RWPE1 (cell line): Measurements from ENCODE around the gene RNF169.
A peak's percentile ranks its signal among the peaks of the same experiment; 100 is the strongest.

ENCODE experiments used
- CTCF ChIA-PET: fragments of 350-600 bp; sonication (Branson Sonifier 250); formaldehyde crosslinking; extraction: SDS; loops from one replicate; lab custom pipeline; 2021; lab: Yijun Ruan, JAX
- POLR2A ChIA-PET: fragments of 400-600 bp; formaldehyde crosslinking; extraction: SDS; loops from one replicate; lab custom pipeline; 2020; ENCODE audit warnings: antibody characterized with exemption; ENCODE audit not compliant: low non-redundant PET; lab: Yijun Ruan, JAX
- DNase-seq: peaks from one replicate; pipeline ENCODE4 v3.0.0; 2012; ENCODE audit warnings: low spot score
- H3K27ac ChIP-seq: fragments of 450-650 bp; 2 replicates; pipeline ENCODE4 v1.5.1; 2017
- CTCF ChIP-seq: fragments of 450-650 bp; conservative IDR thresholded peaks from 2 replicates; pipeline ENCODE4 v1.5.1; 2017; ENCODE audit warnings: low read depth, mild to moderate bottlenecking

RNF169 gene

DNA sequence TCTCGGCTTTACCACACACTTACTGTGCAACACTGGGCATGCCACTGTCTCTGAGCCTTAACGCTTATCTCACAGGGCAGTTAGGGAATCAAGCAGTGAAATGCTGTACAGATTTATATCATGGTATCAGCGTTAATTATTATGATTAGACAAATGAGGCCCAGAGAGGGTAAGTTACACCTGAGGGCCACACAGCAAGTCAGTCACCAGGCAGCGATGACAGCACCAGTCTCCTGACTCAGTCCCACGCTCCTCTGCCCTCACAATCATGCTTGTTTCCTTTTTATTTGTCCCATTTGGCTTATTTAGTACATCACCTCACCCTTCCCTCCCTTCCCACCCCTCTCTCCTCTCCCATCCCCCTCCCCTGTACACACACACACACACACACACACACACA, 29.6 kb upstream of the RNF169 start:
- ChIA-PET POLR2A (no interaction called here), CTCF (interaction anchor here (0.7 kb wide), 1 partner anchor 1306 kb away, joined by 3 read pairs; no protein-coding TSS in a partner anchor)
- TF ChIP-seq CTCF: no peak
- no peak overlapping the region for H3K27ac ChIP-seq
- DNase-seq: no peak

- ChIA-PET POLR2A (no interaction called here), CTCF (interaction anchor here (0.5 to 0.6 kb wide), 3 partner anchors 10 to 163 kb away, joined by 3 to 4 read pairs (median 3); no protein-coding TSS in a partner anchor)
- TF ChIP-seq CTCF: no peak
- no peak overlapping the region for H3K27ac ChIP-seq
- DNase-seq: no peak
Measured at GRCh38 chr11:74720596-74721478, 27.8 kb upstream of the RNF169 start.

DNA sequence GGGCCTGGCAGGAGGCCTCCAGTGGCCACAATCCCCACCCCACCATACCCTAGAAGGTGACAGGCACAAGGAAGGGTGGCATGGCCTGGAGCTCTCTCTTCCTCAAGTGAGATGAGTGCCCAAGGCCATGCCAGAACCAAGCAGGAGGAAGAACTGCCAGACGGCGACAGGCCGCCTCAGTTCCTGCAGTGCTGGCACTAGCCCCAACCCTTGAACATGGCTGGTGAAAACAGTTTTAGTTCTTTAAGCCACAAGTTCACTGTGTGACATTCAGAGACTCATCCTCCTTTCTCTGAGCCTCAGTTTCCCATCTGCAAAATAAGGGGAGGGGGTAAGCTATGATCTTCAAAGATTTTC, 27.2 kb upstream of the RNF169 start:
- DNase-seq: no peak
- H3K27ac ChIP-seq: no peak overlapping the region
- ChIA-PET POLR2A (no interaction called here), CTCF (interaction anchor here (0.5 to 0.6 kb wide), 2 partner anchors 11 to 163 kb away, joined by 3 to 4 read pairs; no protein-coding TSS in a partner anchor)
- no peak for TF ChIP-seq CTCF

- no peak overlapping the region for H3K27ac ChIP-seq
- ChIA-PET CTCF (interaction anchor here (0.5 to 0.6 kb wide), 2 partner anchors 84 to 206 kb away, joined by 4 to 5 read pairs; no protein-coding TSS in a partner anchor), POLR2A (no interaction called here)
- DNase-seq: no peak
- TF ChIP-seq CTCF: no peak
Measured at GRCh38 chr11:74723511-74723910, 25.1 kb upstream of the RNF169 start.

- ChIA-PET CTCF (interaction anchor here (1.0 to 1.9 kb wide), 5 partner anchors 8 to 114 kb away, joined by 3 to 9 read pairs (median 7); no protein-coding TSS in a partner anchor), POLR2A (interaction anchor here (0.6 kb wide), 1 partner anchor 255 kb away, joined by 4 read pairs; no protein-coding TSS in a partner anchor)
- no peak for TF ChIP-seq CTCF
- DNase-seq: no peak
- H3K27ac ChIP-seq: no peak overlapping the region
Measured at GRCh38 chr11:74725701-74726100, 22.9 kb upstream of the RNF169 start.

DNA sequence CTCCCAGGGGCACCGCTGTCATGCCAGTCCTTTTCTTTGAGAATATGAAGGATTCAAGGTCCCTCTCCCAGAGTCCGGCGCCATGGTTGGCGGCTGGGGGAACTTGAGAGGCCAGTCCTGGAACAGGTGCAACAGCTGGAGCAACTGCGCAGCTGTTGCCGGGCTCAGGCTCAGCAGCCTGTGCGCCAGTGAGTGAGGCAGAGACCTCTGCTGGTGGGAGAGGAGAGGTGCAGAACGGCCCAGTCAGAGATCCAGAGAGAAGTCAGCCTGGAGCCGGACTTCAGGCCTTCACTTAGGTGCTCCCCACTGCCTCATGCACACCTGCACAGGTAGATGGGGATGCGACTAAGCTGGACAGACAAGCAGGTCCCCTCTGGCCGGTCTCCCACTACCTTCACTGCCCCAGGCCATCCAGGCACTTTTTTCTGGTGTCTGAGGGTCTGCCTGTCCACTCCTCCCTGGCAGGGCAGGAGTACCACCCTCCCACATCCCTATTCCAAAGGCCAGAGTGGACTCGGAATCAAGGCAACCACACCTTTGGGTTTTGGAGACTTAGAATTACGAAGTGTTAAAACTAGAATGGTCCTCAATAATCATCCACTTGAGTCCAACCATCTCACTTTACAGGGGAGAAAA, 22.0 kb upstream of the RNF169 start:
- peak; percentile 83 for DNase-seq
- H3K27ac ChIP-seq: no peak overlapping the region
- CTCF ChIA-PET: interaction anchor here (0.5 to 1.9 kb wide), 18 partner anchors 9 to 430 kb away, joined by 3 to 9 read pairs (median 3); no protein-coding TSS in a partner anchor
- peak; percentile 93 for TF ChIP-seq CTCF
- POLR2A ChIA-PET: no interaction called here
